NCI-H1694 treated with DMSO at 0.1 percent for 48 hours (cell line): ENCODE data around the gene CDH4.

Source experiments
- DNase-seq: peaks from one replicate; lab custom pipeline; 2025; lab: John Stamatoyannopoulos, UW

Gene CDH4

GRCh38 chr20:61605862-61606557 lies 353.9 kb downstream of the CDH4 start:
- DNase-seq: no peak

DNA sequence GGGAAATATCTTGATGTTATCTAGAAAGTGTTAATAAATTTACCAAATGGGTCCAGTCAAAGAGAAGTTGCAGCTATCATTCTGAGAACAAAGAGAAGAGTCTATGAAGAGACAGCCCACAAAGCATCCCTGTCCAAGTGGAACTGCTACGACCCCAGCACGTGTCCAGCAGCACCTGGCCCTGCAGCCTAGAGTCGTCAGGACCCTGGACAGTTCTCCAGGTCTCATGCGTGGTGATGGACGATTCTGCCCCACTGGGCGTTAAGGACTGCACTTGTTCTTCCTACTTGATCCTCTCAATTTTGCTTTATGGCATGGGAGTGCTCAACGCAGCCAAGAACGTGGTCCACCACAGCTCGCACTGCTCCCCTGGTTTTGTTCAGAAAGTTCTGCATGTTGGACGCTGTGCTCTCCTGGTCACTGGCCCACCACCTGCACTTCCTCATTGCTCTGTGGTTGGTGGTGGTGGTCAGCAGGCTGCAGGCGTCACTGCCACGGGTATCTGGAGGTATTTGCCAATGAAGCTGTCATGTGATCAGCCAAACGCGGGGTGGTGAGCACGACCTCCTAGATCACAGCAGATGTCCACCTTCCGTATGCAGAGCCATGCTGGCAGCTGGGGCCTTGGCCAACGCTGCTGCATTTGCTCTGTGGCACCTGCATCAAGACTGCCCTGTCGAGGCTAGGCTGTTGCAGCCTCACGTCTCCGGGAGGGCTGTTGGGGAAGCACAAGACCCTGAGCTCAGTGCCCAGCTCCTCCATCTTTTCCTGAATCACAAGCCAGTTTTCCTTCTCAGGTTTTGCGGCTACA lies 356.4 kb downstream of the CDH4 start:
- no peak for DNase-seq

GRCh38 chr20:61609461-61609860 lies 357.4 kb downstream of the CDH4 start:
- DNase-seq: no peak

GRCh38 chr20:61611401-61612180 lies 359.5 kb downstream of the CDH4 start:
- no peak for DNase-seq

DNA sequence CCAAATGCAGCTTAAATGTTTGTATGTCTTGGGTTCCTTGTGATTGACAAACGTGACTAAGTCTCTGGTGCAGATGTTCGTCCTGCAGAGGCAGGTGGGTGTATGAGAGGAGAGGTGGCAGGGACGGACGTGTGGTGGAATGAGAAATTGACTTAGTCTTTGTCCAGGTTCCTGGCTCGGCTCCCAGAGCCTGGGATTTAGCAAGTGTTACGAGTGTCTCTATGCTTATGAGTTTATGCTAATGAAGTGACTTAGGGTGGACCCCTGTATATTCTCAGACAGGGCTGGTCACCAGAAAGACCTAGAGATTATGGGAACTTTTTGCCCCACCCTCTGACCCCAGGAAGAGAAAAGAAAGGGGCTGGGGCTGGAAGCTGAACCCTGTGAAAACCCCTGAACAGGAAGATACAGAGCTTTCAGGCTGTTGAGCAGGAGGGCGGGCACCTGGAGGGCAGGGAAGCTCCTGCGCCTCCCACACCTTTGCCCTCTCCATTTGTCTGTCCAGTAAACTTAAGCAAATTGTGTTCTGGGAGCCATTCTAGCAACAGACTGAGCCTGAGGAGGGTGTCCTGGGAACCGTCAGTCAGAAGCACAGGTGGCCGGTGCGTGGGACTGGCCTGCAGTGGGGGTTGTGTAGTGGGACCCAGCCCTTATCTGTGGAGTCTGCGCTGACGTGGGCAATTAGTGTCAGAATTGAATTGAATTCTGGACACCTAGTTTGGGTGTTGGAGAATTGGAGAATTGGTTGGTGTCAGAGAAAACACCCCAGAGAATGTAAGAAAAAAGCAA lies 362.1 kb downstream of the CDH4 start:
- DNase-seq: no peak

GRCh38 chr20:61614706-61615100 lies 362.6 kb downstream of the CDH4 start:
- DNase-seq: no peak

DNA sequence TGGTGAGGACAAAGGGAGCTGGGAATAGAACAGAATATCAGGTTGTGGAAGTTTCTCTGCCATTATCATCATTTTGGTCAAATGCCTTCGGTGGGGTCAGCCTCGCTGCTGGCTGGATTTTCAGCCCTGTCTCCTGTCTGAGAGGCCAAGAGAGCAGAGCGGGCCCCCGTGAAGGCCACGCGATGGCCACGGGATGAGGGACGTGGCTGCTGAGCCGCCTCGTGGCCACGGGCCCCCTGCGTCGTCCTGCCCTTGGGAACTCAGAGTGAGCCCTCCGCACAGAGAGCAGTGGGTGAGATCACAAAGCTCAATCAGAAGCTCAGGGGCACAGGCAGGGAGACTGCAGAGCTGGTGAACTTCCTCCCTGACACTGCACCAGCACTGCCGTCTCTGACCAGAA lies 363.7 kb downstream of the CDH4 start:
- DNase-seq: no peak

GRCh38 chr20:61619751-61620150 lies 367.7 kb downstream of the CDH4 start:
- DNase-seq: no peak

DNA sequence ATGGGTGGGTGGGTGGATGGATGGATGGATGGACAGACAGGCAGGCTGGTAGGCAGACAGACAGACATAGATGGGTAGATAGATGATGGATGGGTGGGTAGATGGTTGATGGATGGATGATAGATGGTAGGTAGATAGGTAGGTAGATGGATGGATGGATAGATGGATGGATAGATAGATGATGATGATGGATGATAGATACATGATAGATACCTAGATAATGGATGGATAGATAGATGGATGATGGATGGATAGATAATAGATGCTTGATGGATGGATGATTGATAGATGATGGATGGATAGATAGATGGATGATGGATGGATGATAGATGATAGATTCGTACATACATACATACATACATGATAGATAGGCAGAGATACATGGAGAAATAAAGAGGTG lies 368.1 kb downstream of the CDH4 start:
- DNase-seq: no peak

- no peak for DNase-seq
Observed at GRCh38 chr20:61621035-61621730, 369.1 kb downstream of the CDH4 start.

DNA sequence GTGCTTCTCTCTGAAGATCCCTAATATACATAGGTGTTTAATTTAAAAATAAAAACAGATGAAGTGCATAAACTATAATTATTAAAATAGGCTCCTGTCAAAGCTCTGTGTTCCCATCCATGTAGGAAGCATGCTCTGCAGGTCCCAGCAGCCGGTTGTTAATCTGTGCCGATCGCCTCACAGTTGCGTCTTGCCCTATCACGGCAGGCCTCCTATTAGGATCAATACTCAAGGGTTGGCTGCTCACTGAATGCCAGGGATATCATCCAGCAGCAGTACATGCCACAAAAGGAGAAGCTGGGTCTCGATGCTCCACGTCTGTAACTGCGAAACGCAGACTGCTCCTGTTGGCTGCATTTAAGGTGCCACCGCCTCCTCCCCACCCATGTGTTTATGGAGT lies 369.8 kb downstream of the CDH4 start:
- DNase-seq: no peak

GRCh38 chr20:61623451-61623850 lies 371.4 kb downstream of the CDH4 start:
- DNase-seq: no peak

- DNase-seq: no peak
Observed at GRCh38 chr20:61625246-61625645, 373.2 kb downstream of the CDH4 start.

GRCh38 chr20:61626412-61626811 lies 374.4 kb downstream of the CDH4 start:
- no peak for DNase-seq

DNA sequence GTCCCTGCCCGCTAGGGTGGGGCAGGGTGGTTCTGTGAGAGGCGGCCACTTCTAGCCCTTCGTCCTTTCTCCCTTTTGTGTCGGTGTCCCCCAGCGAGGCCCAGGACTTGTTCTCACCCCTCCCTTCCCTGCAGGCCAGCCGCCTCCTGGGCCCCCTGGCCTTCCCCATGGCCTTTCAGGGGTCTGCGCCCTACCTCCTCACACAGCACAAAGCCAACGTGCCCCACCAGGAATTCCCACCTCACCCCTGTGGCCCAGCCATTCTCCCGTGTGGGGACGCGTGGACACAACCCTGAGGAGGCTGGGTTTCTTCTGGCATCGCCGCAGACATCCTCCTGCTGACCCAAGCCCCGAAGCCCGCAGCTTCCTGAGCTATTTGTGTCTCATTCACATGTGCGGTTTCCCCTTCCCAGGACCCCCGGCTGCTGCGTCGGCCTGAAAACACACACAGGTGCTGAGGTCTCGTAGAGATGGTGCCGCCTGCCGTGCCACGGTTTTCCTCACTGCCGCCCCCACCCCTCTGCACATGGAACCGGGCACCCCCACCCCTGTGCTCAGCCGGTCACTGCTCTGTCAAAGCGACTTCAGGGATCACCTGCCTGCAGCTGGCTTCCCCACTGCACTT lies 375.8 kb downstream of the CDH4 start:
- DNase-seq: no peak

DNA sequence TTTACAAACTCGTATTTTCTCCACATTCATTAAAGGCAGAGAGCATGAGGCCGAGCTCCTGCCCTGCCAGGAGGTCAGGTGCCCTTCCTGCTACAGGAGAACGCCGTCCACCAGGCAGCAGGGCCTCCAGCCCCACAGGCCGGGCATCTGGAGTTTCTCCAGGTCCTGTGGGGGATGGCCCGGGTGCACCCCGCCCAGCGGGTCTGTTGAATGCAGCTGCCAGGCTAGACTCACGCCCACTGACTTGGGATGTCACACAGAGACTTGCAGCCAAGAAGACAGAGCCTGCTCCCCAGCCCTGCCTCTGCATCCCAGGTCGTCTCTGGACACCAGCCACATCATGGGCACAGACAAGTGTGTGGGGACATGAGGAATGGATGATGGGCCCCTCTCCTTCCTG lies 376.4 kb downstream of the CDH4 start:
- DNase-seq: no peak

GRCh38 chr20:61628901-61629601 lies 377.0 kb downstream of the CDH4 start:
- DNase-seq: no peak

- DNase-seq: no peak
Observed at GRCh38 chr20:61629602-61630390, 377.7 kb downstream of the CDH4 start.

DNA sequence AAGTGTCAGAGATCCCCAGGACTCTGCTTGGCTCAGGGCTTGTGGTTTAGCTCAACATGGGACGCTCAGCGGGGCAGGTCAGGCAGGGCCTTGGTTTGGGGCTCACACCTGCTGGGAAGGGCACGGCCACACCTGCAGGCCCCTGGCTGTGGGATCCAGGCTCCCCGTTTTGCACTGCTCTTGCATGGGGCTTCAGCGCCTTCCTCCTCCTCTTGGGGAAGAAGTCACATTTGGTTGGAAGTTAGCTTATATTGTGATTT lies 378.3 kb downstream of the CDH4 start:
- no peak for DNase-seq

DNA sequence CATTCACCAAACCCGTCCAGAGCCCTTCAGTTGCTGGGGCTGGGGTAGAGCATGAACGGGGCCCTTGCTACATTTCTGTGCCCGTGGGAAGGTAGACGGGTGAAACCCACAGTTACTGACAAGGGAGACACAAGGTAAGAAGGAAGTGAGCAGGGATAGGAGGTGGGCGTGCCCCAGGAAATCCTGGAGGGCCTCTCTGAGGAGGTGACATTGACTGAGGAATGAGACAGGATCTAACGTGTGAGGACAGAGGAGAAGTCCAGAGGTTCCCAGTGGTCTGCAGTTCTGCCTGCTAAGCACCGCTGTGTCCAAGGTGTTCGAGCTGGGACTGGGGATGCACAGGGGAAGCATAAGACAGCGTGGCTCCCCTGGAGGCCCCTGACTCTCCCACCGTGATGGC lies 378.8 kb downstream of the CDH4 start:
- DNase-seq: no peak
